H9 (cell line): ENCODE measurements around the gene ADAR. TPM values are rescaled to one million over a fixed set of nuclear protein-coding genes. Genes with fewer than 3 reads are reported as not detected.

Experiments used
- DNase-seq: peaks from one replicate; pipeline ENCODE4 v3.0.0-alpha.2; 2017
- H2AFZ ChIP-seq: one replicate; pipeline ENCODE4 v1.6.1; 2013; ENCODE audit warnings: mild to moderate bottlenecking, low read length, control low read depth, moderate library complexity
- H2AK5ac ChIP-seq: 2 replicates; pipeline ENCODE4 v1.6.1; 2013; ENCODE audit warnings: low read length, control low read depth, mixed read lengths; ENCODE audit not compliant: insufficient read length
- H2BK120ac ChIP-seq: one replicate; pipeline ENCODE4 v1.6.1; 2013; ENCODE audit warnings: low read depth, mild to moderate bottlenecking, low read length, control low read depth, inconsistent platforms; ENCODE audit not compliant: poor library complexity, severe bottlenecking
- H2BK12ac ChIP-seq: 2 replicates; pipeline ENCODE4 v1.6.1; 2013; ENCODE audit warnings: low read length, control low read depth, mixed read lengths, low read depth; ENCODE audit not compliant: insufficient read length
- H2BK15ac ChIP-seq: 2 replicates; pipeline ENCODE4 v1.6.1; 2013; ENCODE audit warnings: low read depth, low read length, control low read depth
- H2BK20ac ChIP-seq: one replicate; pipeline ENCODE4 v1.6.1; 2013; ENCODE audit warnings: low read depth, mild to moderate bottlenecking, low read length, control low read depth, inconsistent platforms; ENCODE audit not compliant: poor library complexity, severe bottlenecking
- H2BK5ac ChIP-seq: 2 replicates; pipeline ENCODE4 v1.6.1; 2013; ENCODE audit warnings: low read length, control low read depth, mixed read lengths; ENCODE audit not compliant: insufficient read length
- H3K14ac ChIP-seq: 2 replicates; pipeline ENCODE4 v1.6.1; 2013; ENCODE audit warnings: low read length, control low read depth; ENCODE audit not compliant: insufficient read depth
- H3K18ac ChIP-seq: 2 replicates; pipeline ENCODE4 v1.6.1; 2013; ENCODE audit warnings: low read depth, mild to moderate bottlenecking, mixed read lengths, low read length, control low read depth; ENCODE audit not compliant: insufficient read length
- H3K23ac ChIP-seq: 2 replicates; pipeline ENCODE4 v1.6.1; 2013; ENCODE audit warnings: low read length, control low read depth, mixed read lengths, low read depth; ENCODE audit not compliant: insufficient read length
- H3K23me2 ChIP-seq: 2 replicates; pipeline ENCODE4 v1.6.1; 2013; ENCODE audit warnings: low read depth, mild to moderate bottlenecking, mixed read lengths, low read length, control low read depth; ENCODE audit not compliant: insufficient read length, poor library complexity, severe bottlenecking
- H3K27ac ChIP-seq: 2 replicates; pipeline ENCODE4 v1.5.1; 2013; ENCODE audit warnings: low read length, control low read depth, mixed read lengths, low read depth; ENCODE audit not compliant: insufficient read length
- H3K27me3 ChIP-seq: 2 replicates; pipeline ENCODE4 v1.6.1; 2013; ENCODE audit warnings: low read length, control low read depth, inconsistent platforms; ENCODE audit not compliant: insufficient read depth
- H3K4ac ChIP-seq: 2 replicates; pipeline ENCODE4 v1.6.1; 2013; ENCODE audit warnings: low read depth, mild to moderate bottlenecking, control low read depth, inconsistent platforms, low read length, moderate library complexity
- H3K4me1 ChIP-seq: 2 replicates; pipeline ENCODE4 v1.6.1; 2013; ENCODE audit warnings: low read length, control low read depth, inconsistent platforms; ENCODE audit not compliant: insufficient read depth
- H3K4me2 ChIP-seq: 2 replicates; pipeline ENCODE4 v1.6.1; 2013; ENCODE audit warnings: low read length, control low read depth, mixed read lengths; ENCODE audit not compliant: insufficient read length, insufficient read depth
- H3K56ac ChIP-seq: 2 replicates; pipeline ENCODE4 v1.6.1; 2013; ENCODE audit warnings: low read depth, mild to moderate bottlenecking, mixed read lengths, low read length, control low read depth; ENCODE audit not compliant: insufficient read length
- H3K79me1 ChIP-seq: 2 replicates; pipeline ENCODE4 v1.6.1; 2013; ENCODE audit warnings: low read depth, mild to moderate bottlenecking, moderate library complexity, low read length, control low read depth, inconsistent platforms; ENCODE audit not compliant: insufficient read depth, poor library complexity, severe bottlenecking
- H3K79me2 ChIP-seq: 2 replicates; pipeline ENCODE4 v1.6.1; 2013; ENCODE audit warnings: low read length, control low read depth, inconsistent platforms; ENCODE audit not compliant: insufficient read depth
- H3K9ac ChIP-seq: 2 replicates; pipeline ENCODE4 v1.6.1; 2013; ENCODE audit warnings: low read length, control low read depth, mixed read lengths; ENCODE audit not compliant: insufficient read length; ENCODE audit errors: extremely low read depth
- H3K9me3 ChIP-seq: one replicate; pipeline ENCODE4 v1.6.1; 2013; ENCODE audit warnings: low read depth, low read length, inconsistent platforms; ENCODE audit not compliant: control insufficient read depth
- H3T11ph ChIP-seq: one replicate; pipeline ENCODE4 v1.6.1; 2013; ENCODE audit warnings: mild to moderate bottlenecking, low read length, control low read depth, inconsistent platforms
- H4K20me1 ChIP-seq: one replicate; pipeline ENCODE4 v1.6.1; 2013; ENCODE audit not compliant: control insufficient read depth, insufficient read length, insufficient read depth
- H4K5ac ChIP-seq: 2 replicates; pipeline ENCODE4 v1.6.1; 2013; ENCODE audit warnings: low read depth, mild to moderate bottlenecking, mixed read lengths, low read length, control low read depth; ENCODE audit not compliant: insufficient read length
- H4K8ac ChIP-seq: replicated peaks from 2 replicates; pipeline ENCODE4 v1.6.1; 2013; ENCODE audit warnings: low read length, control low read depth, mixed read lengths, low read depth; ENCODE audit not compliant: insufficient read length
- H4K91ac ChIP-seq: 2 replicates; pipeline ENCODE4 v1.6.1; 2013; ENCODE audit warnings: low read depth, mild to moderate bottlenecking, moderate library complexity, mixed read lengths, low read length, control low read depth; ENCODE audit not compliant: insufficient read length
- H3K27ac Mint-ChIP-seq, 3 experiments: 2 replicates in 2 of 3; 3 replicates in 1 of 3; pipeline ENCODE4 v1.8.0; 2020 to 2021; ENCODE audit warnings: mixed read lengths in 3 of 3, mild to moderate bottlenecking in 1 of 3, moderate library complexity in 1 of 3
- H3K27me3 Mint-ChIP-seq: 2 replicates; pipeline ENCODE4 v1.8.0; 2021; ENCODE audit warnings: low read depth, mild to moderate bottlenecking, moderate library complexity, mixed read lengths
- H3K36me3 Mint-ChIP-seq, 3 experiments: 2 replicates in 2 of 3; 3 replicates in 1 of 3; pipeline ENCODE4 v1.8.0; 2020 to 2021; ENCODE audit warnings: low read depth in 3 of 3, mixed read lengths in 3 of 3; ENCODE audit not compliant: insufficient read depth in 1 of 3
- H3K4me1 Mint-ChIP-seq, 2 experiments: 2 replicates each; pipeline ENCODE4 v1.8.0; 2020; ENCODE audit warnings: mixed read lengths in 2 of 2
- H3K4me3 Mint-ChIP-seq, 2 experiments: 2 replicates in 1 of 2; 3 replicates in 1 of 2; pipeline ENCODE4 v1.8.0; 2020 to 2021; ENCODE audit warnings: mild to moderate bottlenecking in 2 of 2, mixed read lengths in 2 of 2, moderate library complexity in 1 of 2
- H3K9me3 Mint-ChIP-seq, 2 experiments: 2 replicates in 1 of 2; 3 replicates in 1 of 2; pipeline ENCODE4 v1.8.0; 2020; ENCODE audit warnings: mild to moderate bottlenecking in 2 of 2, mixed read lengths in 2 of 2, moderate library complexity in 1 of 2
- CTCF ChIP-seq: fragments of 200-600 bp; sonication (generic); conservative IDR thresholded peaks from 3 replicates; pipeline ENCODE4 v1.8.0; 2021; ENCODE audit warnings: antibody characterized with exemption, mild to moderate bottlenecking
- WGBS: extraction: QIAGEN DNeasy Blood & Tissue Kit; methylation state at CpG from one replicate; pipeline ENCODE4 v1.1.7; 2013; ENCODE audit warnings: missing lambda C conversion rate, low lambda C conversion rate, mixed read lengths; ENCODE audit not compliant: insufficient read length; ENCODE audit errors: extremely low coverage; 5-methylcytosine and 5-hydroxymethylcytosine counted together
- total RNA-seq: library from RNA; stranded (reverse); gene quantifications from 2 replicates; pipeline ENCODE4 v1.2.1, GENCODE V29; 2021

The ADAR gene
- total RNA-seq, 1 experiment from 2014 or later: 236 TPM

- peaks cover 67 to 99% (median 95%) of the 10 kb centered on the region in 3 experiments; a peak in 6 of 7 replicates for H3K36me3 Mint-ChIP-seq
These were observed 21.3 kb downstream of the ADAR start for GRCh38 chr1:154586641-154587040.

More at GRCh38 chr1:154586641-154587040, 21.3 kb downstream of the ADAR start:
- Mint-ChIP-seq H3K9me3 (no peaks in the 10 kb centered on the region), H3K27ac (no peak overlapping the region), H3K27me3 (no peaks in the 10 kb centered on the region; the same call in 1 of the 2 replicates), H3K4me1 (no peaks in the 10 kb centered on the region), H3K4me3 (no peak overlapping the region)
- no peak for DNase-seq
- Histone ChIP-seq H3K14ac (no peak overlapping the region), H3K27me3 (no peaks in the 10 kb centered on the region), H3K79me2 (no peaks in the 10 kb centered on the region), H4K5ac (no peak overlapping the region), H2AK5ac (no peak overlapping the region), H2BK5ac (no peak overlapping the region), H3K4ac (no peak overlapping the region), H3K23me2 (no peaks in the 10 kb centered on the region), H3K79me1 (no peaks in the 10 kb centered on the region), H3K4me2 (no peak overlapping the region), H3K9me3 (no peaks in the 10 kb centered on the region), H2BK15ac (no peak overlapping the region), H4K8ac (no peak overlapping the region), H3K27ac (no peak overlapping the region), H2BK12ac (no peak overlapping the region), H2AFZ (no peak overlapping the region), H4K20me1 (peaks cover 3% of the 10 kb centered on the region), H3K18ac (no peak overlapping the region), H4K91ac (no peak overlapping the region), H2BK20ac (no peak overlapping the region), H3T11ph (no peak overlapping the region), H2BK120ac (no peak overlapping the region), H3K56ac (no peak overlapping the region), H3K4me1 (no peaks in the 10 kb centered on the region), H3K23ac (no peak overlapping the region), H3K9ac (no peak overlapping the region)
- WGBS: no CpG with 5 or more reads among the region's 6 CpGs
- TF ChIP-seq CTCF: no peak
